HG03095 (cell line): ENCODE measurements around the gene JPH2.

Experiments used
- ATAC-seq: cut with Tn5 transposase; IDR thresholded peaks from one replicate; pipeline ENCODE4 v1.9.1; 2021; ENCODE audit warnings: moderate library complexity; ENCODE audit not compliant: unreplicated experiment

Gene JPH2

GRCh38 chr20:44104798-44105517 is 82.0 kb downstream of the JPH2 start:
- no peak for ATAC-seq

GRCh38 chr20:44102582-44102981 is 84.4 kb downstream of the JPH2 start:
- ATAC-seq: no peak

GRCh38 chr20:44099832-44100231 is 87.2 kb downstream of the JPH2 start:
- no peak for ATAC-seq

GRCh38 chr20:44098657-44099056 is 88.3 kb downstream of the JPH2 start:
- no peak for ATAC-seq

- no peak for ATAC-seq
Observed at GRCh38 chr20:44098256-44098630, 88.7 kb downstream of the JPH2 start.

- ATAC-seq: no peak
Observed at GRCh38 chr20:44097521-44098255, 89.3 kb downstream of the JPH2 start.

- ATAC-seq: no peak
Observed at GRCh38 chr20:44095831-44096230, 91.2 kb downstream of the JPH2 start.

- no peak for ATAC-seq
Observed at GRCh38 chr20:44093249-44093582, 93.8 kb downstream of the JPH2 start.

GRCh38 chr20:44092551-44093248 is 94.3 kb downstream of the JPH2 start:
- ATAC-seq: no peak

- ATAC-seq: no peak
Observed at GRCh38 chr20:44091026-44091425, 96.0 kb downstream of the JPH2 start.

- ATAC-seq: no peak
Observed at GRCh38 chr20:44089987-44090674, 96.9 kb downstream of the JPH2 start.

GRCh38 chr20:44087857-44088120 is 99.2 kb downstream of the JPH2 start:
- no peak for ATAC-seq

GRCh38 chr20:44087051-44087856 is 99.7 kb downstream of the JPH2 start:
- no peak for ATAC-seq

- no peak for ATAC-seq
Observed at GRCh38 chr20:44085616-44086434, 101.2 kb downstream of the JPH2 start.

- ATAC-seq: no peak
Observed at GRCh38 chr20:44084891-44085290, 102.1 kb downstream of the JPH2 start.

GRCh38 chr20:44084439-44084838 is 102.5 kb downstream of the JPH2 start:
- no peak for ATAC-seq

GRCh38 chr20:44083220-44083933 is 103.6 kb downstream of the JPH2 start:
- no peak for ATAC-seq

- no peak for ATAC-seq
Observed at GRCh38 chr20:44081888-44082287, 105.1 kb downstream of the JPH2 start.

- no peak for ATAC-seq
Observed at GRCh38 chr20:44081476-44081875, 105.5 kb downstream of the JPH2 start.
